SU-DHL-6 (cell line): ENCODE data around the gene NDUFV1.

Experiments
- H2AFZ ChIP-seq: fragments of 200-600 bp; sonication (generic); 2 replicates; pipeline ENCODE4 v1.6.1; 2014; ENCODE audit warnings: low read depth, mild to moderate bottlenecking, moderate library complexity, mixed read lengths, antibody characterized with exemption, low read length; ENCODE audit not compliant: severe bottlenecking
- H3F3A ChIP-seq: fragments of 200-600 bp; shearing (Covaris generic); 2 replicates; pipeline ENCODE4 v1.6.0; 2016; ENCODE audit warnings: antibody characterized with exemption, mild to moderate bottlenecking; ENCODE audit not compliant: insufficient read depth
- H3K27ac ChIP-seq: fragments of 200-600 bp; sonication (generic); 2 replicates; pipeline ENCODE4 v1.5.1; 2016; ENCODE audit warnings: low read depth, mild to moderate bottlenecking, low read length, moderate library complexity, mixed read lengths
- H3K27me3 ChIP-seq: fragments of 200-600 bp; sonication (generic), shearing (Covaris generic); 2 replicates; pipeline ENCODE4 v1.6.0; 2014; ENCODE audit warnings: mild to moderate bottlenecking, low read length
- H3K36me3 ChIP-seq: fragments of 200-600 bp; sonication (generic); 2 replicates; pipeline ENCODE4 v1.6.1; 2014; ENCODE audit warnings: mild to moderate bottlenecking, low read length, mixed read lengths
- H3K4me2 ChIP-seq: fragments of 300-600, 200-600 bp; shearing (Covaris generic), sonication (generic); 2 replicates; pipeline ENCODE4 v1.6.0; 2014; ENCODE audit warnings: low read length, low read depth, mild to moderate bottlenecking; ENCODE audit not compliant: poor library complexity, severe bottlenecking
- H3K4me3 ChIP-seq: fragments of 200-600 bp; sonication (generic); 2 replicates; pipeline ENCODE4 v1.5.1; 2014; ENCODE audit warnings: antibody characterized with exemption, low read length, mild to moderate bottlenecking, mixed read lengths; ENCODE audit not compliant: insufficient read depth, poor library complexity, severe bottlenecking
- H3K79me2 ChIP-seq: fragments of 200-600 bp; sonication (generic); 2 replicates; pipeline ENCODE4 v1.6.1; 2014; ENCODE audit warnings: mild to moderate bottlenecking, low read length, moderate library complexity; ENCODE audit not compliant: insufficient read depth
- H3K9ac ChIP-seq: fragments of 200-600 bp; sonication (generic); 2 replicates; pipeline ENCODE4 v1.7.0; 2014; ENCODE audit warnings: mild to moderate bottlenecking, low read length
- H3K9me2 ChIP-seq: fragments of 200-600 bp; sonication (generic); replicated peaks from 2 replicates; pipeline ENCODE4 v1.6.1; 2014; ENCODE audit warnings: low read length; ENCODE audit not compliant: insufficient read depth
- H3K9me3 ChIP-seq: fragments of 200-600 bp; sonication (generic); 2 replicates; pipeline ENCODE4 v1.6.1; 2014; ENCODE audit warnings: low read length, mixed read lengths; ENCODE audit not compliant: insufficient read depth
- H4K20me1 ChIP-seq: fragments of 200-600 bp; sonication (generic); 2 replicates; pipeline ENCODE4 v1.6.1; 2014; ENCODE audit warnings: low read depth, mild to moderate bottlenecking, antibody characterized with exemption, low read length, moderate library complexity, mixed read lengths
- EZH2phosphoT487 ChIP-seq: fragments of 200-600 bp; sonication (generic), shearing (Covaris generic); conservative IDR thresholded peaks from 2 replicates; pipeline ENCODE4 v1.6.1; 2018; ENCODE audit warnings: mild to moderate bottlenecking, antibody characterized with exemption, low read length, moderate library complexity, mixed read lengths
- TF ChIP-seq, protein P1 (sequence below): fragments of 200-600 bp; sonication (generic); IDR thresholded peaks from one replicate; pipeline ENCODE4 v1.5.1; 2017; ENCODE audit warnings: antibody characterized with exemption, mild to moderate bottlenecking, low read length, moderate library complexity; ENCODE audit not compliant: insufficient read depth, poor library complexity, severe bottlenecking

The NDUFV1 gene

DNA sequence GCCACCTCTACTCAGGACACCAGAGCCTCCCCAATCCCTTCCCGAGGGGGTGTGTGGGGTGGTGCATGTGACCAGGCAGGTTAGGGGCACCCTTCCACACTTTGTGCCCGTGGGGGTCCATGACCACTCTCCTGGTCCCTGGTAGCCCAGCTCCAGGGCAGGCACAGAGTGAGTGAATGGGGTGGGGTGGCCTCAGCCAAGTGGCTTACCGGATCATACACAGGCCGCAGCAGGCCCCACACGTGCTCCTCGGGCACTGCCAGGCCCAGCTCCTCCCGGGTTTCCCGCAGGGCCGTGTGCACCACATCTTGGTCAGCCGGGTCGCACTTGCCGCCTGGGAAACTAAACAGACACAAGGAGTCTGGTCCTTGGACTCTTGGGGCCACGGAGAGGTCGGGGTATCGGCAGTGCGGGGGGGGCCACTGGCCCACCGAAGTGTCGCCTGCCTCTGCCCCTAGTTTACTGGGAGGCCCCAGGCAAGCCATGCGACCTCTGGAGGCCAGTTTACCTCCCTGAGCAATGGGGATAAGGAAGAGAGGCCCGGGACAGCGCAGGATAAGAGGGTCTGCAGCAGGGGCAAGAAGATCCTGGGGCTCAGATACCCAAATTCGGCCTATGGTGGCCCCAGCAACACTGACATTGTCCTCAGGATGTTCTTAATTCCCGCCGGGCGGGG, 22.1 kb downstream of the NDUFV1 start:
- no peaks in the 10 kb centered on the region for H4K20me1 ChIP-seq
- no peaks in the 10 kb centered on the region for H3K27me3 ChIP-seq
- peak overlapping the region; percentile 90 for H3K27ac ChIP-seq
- H3K9me2 ChIP-seq = no peaks in the 10 kb centered on the region
- peak overlapping the region; percentile 43 for H2AFZ ChIP-seq
- peak overlapping the region; percentile 84 for H3K9ac ChIP-seq
- H3K9me3 ChIP-seq = no peaks in the 10 kb centered on the region
- H3K4me3 ChIP-seq = peak overlapping the region; percentile 61
- peak overlapping the region; percentile 71 for H3K4me2 ChIP-seq
- H3K36me3 ChIP-seq = no peaks in the 10 kb centered on the region
- H3K79me2 ChIP-seq = no peaks in the 10 kb centered on the region
- TF ChIP-seq EZH2phosphoT487 = no peak
- TF ChIP-seq, protein P1, sequence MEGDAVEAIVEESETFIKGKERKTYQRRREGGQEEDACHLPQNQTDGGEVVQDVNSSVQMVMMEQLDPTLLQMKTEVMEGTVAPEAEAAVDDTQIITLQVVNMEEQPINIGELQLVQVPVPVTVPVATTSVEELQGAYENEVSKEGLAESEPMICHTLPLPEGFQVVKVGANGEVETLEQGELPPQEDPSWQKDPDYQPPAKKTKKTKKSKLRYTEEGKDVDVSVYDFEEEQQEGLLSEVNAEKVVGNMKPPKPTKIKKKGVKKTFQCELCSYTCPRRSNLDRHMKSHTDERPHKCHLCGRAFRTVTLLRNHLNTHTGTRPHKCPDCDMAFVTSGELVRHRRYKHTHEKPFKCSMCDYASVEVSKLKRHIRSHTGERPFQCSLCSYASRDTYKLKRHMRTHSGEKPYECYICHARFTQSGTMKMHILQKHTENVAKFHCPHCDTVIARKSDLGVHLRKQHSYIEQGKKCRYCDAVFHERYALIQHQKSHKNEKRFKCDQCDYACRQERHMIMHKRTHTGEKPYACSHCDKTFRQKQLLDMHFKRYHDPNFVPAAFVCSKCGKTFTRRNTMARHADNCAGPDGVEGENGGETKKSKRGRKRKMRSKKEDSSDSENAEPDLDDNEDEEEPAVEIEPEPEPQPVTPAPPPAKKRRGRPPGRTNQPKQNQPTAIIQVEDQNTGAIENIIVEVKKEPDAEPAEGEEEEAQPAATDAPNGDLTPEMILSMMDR = peak; percentile 94
- peaks cover 4% of the 10 kb centered on the region; the same call in 1 of the 2 replicates for H3F3A ChIP-seq

DNA sequence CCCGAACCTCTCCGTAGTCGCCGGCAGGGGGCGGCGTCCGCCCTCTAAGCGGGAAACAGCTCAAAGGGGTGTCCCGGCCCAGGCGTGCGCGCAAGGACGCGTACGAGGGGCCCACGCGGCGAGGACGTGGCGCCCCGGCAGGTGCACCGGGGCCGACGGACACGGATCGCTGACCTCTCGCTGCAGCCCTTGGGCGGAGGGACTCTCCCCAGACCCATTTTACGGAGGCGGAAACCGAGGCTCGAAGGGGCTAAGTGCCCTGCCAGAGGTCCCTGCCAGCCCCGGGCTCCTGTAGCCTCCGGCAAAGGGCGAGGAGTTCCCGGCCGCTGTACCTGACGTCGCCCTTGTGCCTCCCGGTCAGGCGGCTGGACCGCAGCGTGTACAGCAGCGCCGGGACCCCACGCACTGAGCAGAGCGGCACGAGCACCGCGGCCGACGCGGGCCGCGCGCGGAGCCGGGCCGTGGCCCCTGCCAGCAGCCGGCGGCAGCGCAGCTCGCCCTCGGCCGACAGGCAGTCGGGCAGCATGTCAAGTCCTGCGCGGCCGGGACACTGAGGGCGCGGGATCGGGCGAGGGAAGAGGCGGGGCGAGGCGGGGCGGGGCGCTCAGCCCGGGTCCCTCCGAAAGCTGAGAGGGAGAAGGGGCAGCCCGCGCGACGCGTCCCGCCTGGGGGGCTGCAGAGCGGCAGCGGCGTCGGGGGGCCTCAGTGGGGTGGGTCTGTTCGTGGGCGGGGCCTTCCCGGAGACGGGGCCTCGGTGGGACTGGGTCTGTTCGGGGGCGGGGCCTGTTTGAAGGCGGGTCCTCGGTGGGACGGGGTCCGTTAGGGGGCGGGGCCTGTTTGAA, 22.9 kb downstream of the NDUFV1 start, which contains the start of gene NUDT8:
TSS of gene NUDT8 (minus strand) at position 552 of the 842 bp plus-strand sequence. CDS start at position 526, 26 bp downstream.
- H3F3A ChIP-seq = peaks cover 4% of the 10 kb centered on the region; the same call in 1 of the 2 replicates
- H4K20me1 ChIP-seq = no peaks in the 10 kb centered on the region
- peak within 1 kb of the TSS; percentile 63 for H3K4me3 ChIP-seq
- H3K27ac ChIP-seq = peak within 1 kb of the TSS; percentile 90
- peak within 1 kb of the TSS; percentile 80 for H3K4me2 ChIP-seq
- no peaks in the 10 kb centered on the region for H3K27me3 ChIP-seq
- no peaks in the 10 kb centered on the region for H3K79me2 ChIP-seq
- H2AFZ ChIP-seq = peak within 1 kb of the TSS; percentile 43
- H3K9ac ChIP-seq = peak within 1 kb of the TSS; percentile 84
- H3K9me3 ChIP-seq = no peaks in the 10 kb centered on the region
- TF ChIP-seq, protein P1 = no peak
- TF ChIP-seq EZH2phosphoT487 = no peak
- no peaks in the 10 kb centered on the region for H3K36me3 ChIP-seq
- H3K9me2 ChIP-seq = no peaks in the 10 kb centered on the region

- no peak for TF ChIP-seq EZH2phosphoT487
- TF ChIP-seq, protein P1 = peak; percentile 54
- Histone ChIP-seq H3K79me2 (no peaks in the 10 kb centered on the region), H3K9ac (peak overlapping the region; percentile 84), H3K36me3 (no peaks in the 10 kb centered on the region), H3K9me2 (no peaks in the 10 kb centered on the region), H3K4me2 (peak overlapping the region; percentile 80), H3K27me3 (no peaks in the 10 kb centered on the region), H3K9me3 (no peaks in the 10 kb centered on the region), H2AFZ (no peak overlapping the region), H3K4me3 (peak overlapping the region; percentile 63), H3K27ac (peak overlapping the region; percentile 90), H3F3A (peaks cover 4% of the 10 kb centered on the region; the same call in 1 of the 2 replicates), H4K20me1 (no peaks in the 10 kb centered on the region)
These were observed 23.6 kb downstream of the NDUFV1 start for GRCh38 chr11:67630228-67630942.
